Hepatocyte (in vitro differentiated cells): ENCODE measurements around the gene KDM3A. TPM values are rescaled to one million over a fixed set of nuclear protein-coding genes. Genes with fewer than 3 reads are reported as not detected.

Source experiments
- DNase-seq: peaks from one replicate; pipeline ENCODE4 v3.0.0-alpha.2; 2016; ENCODE audit warnings: low spot score
- H2AFZ ChIP-seq: fragments of 200-600 bp; sonication (generic); 2 replicates; pipeline ENCODE4 v1.6.0; 2016; ENCODE audit warnings: antibody characterized with exemption, mild to moderate bottlenecking
- H3K27ac ChIP-seq: fragments of 200-600 bp; sonication (generic); 2 replicates; pipeline ENCODE4 v1.5.1; 2016; ENCODE audit warnings: mild to moderate bottlenecking
- H3K27me3 ChIP-seq: fragments of 200-600 bp; sonication (generic); 2 replicates; pipeline ENCODE4 v1.6.1; 2016
- H3K36me3 ChIP-seq: fragments of 200-600 bp; sonication (generic); replicated peaks from 2 replicates; pipeline ENCODE4 v1.5.1; 2016; ENCODE audit warnings: low read depth; ENCODE audit not compliant: insufficient read depth
- H3K4me1 ChIP-seq: fragments of 200-600 bp; sonication (generic); 2 replicates; pipeline ENCODE4 v1.5.1; 2016; ENCODE audit warnings: mild to moderate bottlenecking, moderate library complexity; ENCODE audit not compliant: insufficient read depth
- H3K4me2 ChIP-seq: fragments of 200-600 bp; sonication (generic); 2 replicates; pipeline ENCODE4 v1.6.0; 2016
- H3K4me3 ChIP-seq: fragments of 200-600 bp; sonication (generic); 2 replicates; pipeline ENCODE4 v1.5.1; 2016; ENCODE audit warnings: mild to moderate bottlenecking
- H3K79me2 ChIP-seq: fragments of 200-600 bp; sonication (generic); 2 replicates; pipeline ENCODE4 v1.6.0; 2017; ENCODE audit warnings: mild to moderate bottlenecking
- H3K9me2 ChIP-seq: fragments of 200-600 bp; sonication (generic); replicated peaks from 2 replicates; pipeline ENCODE4 v1.6.0; 2017; ENCODE audit warnings: mild to moderate bottlenecking; ENCODE audit not compliant: insufficient read depth
- H3K9me3 ChIP-seq: fragments of 200-600 bp; sonication (generic); 2 replicates; pipeline ENCODE4 v1.5.1; 2016; ENCODE audit warnings: low read depth, mild to moderate bottlenecking
- H4K20me1 ChIP-seq: fragments of 200-600 bp; sonication (generic); 2 replicates; pipeline ENCODE4 v1.6.0; 2016; ENCODE audit warnings: mild to moderate bottlenecking; ENCODE audit not compliant: insufficient read depth, poor library complexity, severe bottlenecking
- EZH2 ChIP-seq: fragments of 200-600 bp; sonication (generic); IDR thresholded peaks from 2 replicates; pipeline ENCODE4 v1.6.1; 2016; ENCODE audit warnings: antibody characterized with exemption, mild to moderate bottlenecking, borderline replicate concordance
- EZH2phosphoT487 ChIP-seq: fragments of 200-600 bp; sonication (generic); IDR thresholded peaks from one replicate; pipeline ENCODE4 v1.6.1; 2018; ENCODE audit warnings: antibody characterized with exemption, mild to moderate bottlenecking, low read depth, moderate library complexity; ENCODE audit not compliant: unreplicated experiment, severe bottlenecking
- WGBS: methylation state at CpG from one replicate; pipeline ENCODE4 v1.1.6; 2016; ENCODE audit warnings: low lambda C conversion rate; ENCODE audit errors: missing lambda C conversion rate; 5-methylcytosine and 5-hydroxymethylcytosine counted together
- polyA plus RNA-seq: library from polyadenylated mRNA; unstranded; fragments of >200 nt; fragmentation: Nextera tagmentation; extraction: Ambion mirVana; gene quantifications from 2 replicates; pipeline ENCODE4 v1.2.1, GENCODE V29; 2016
- total RNA-seq: library from RNA; depleted of rRNA; stranded (reverse); fragments of >200 nt; gene quantifications from 2 replicates; pipeline ENCODE4 v1.2.3, GENCODE V29; 2014
- TF ChIP-seq, protein P1 (sequence below): fragments of 200-600 bp; sonication (generic); IDR thresholded peaks from 2 replicates; pipeline ENCODE4 v1.5.1; 2016; ENCODE audit warnings: antibody characterized with exemption, mild to moderate bottlenecking; ENCODE audit not compliant: poor library complexity

Gene KDM3A
- total and polyA plus RNA-seq, 2 experiments from 2014 or later: 13.8 to 37.5 TPM

DNA sequence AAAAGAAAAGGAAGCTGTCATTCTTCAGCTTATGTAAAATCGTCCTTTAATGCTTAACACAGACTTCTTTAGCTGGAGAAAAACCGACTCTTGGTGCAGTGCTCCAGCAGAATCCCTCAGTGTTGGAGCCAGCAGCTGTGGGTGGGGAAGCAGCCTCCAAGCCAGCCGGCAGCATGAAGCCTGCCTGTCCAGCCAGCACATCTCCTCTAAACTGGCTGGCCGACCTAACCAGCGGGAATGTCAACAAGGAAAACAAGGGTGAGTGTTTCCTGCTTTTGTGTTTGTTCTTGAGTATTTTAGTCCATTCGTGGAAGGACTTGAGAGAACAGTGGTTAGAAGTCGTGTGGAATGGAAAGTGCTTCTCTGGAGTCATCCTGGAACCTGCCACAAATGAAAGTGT is 38.9 kb downstream of the KDM3A start:
- Histone ChIP-seq H3K79me2 (no peaks in the 10 kb centered on the region), H3K4me1 (no peaks in the 10 kb centered on the region), H3K9me3 (no peaks in the 10 kb centered on the region), H3K4me3 (no peak overlapping the region), H3K4me2 (no peak overlapping the region), H3K27ac (no peak overlapping the region), H2AFZ (no peak overlapping the region), H4K20me1 (peaks cover 7% of the 10 kb centered on the region), H3K36me3 (peaks cover 21% of the 10 kb centered on the region), H3K27me3 (no peaks in the 10 kb centered on the region), H3K9me2 (no peaks in the 10 kb centered on the region)
- whole genome bisulfite sequencing: 66% methylated on average over 7 of the region's 7 CpGs
- DNase-seq: no peak
- no peak for TF ChIP-seq EZH2
- TF ChIP-seq, protein P1, sequence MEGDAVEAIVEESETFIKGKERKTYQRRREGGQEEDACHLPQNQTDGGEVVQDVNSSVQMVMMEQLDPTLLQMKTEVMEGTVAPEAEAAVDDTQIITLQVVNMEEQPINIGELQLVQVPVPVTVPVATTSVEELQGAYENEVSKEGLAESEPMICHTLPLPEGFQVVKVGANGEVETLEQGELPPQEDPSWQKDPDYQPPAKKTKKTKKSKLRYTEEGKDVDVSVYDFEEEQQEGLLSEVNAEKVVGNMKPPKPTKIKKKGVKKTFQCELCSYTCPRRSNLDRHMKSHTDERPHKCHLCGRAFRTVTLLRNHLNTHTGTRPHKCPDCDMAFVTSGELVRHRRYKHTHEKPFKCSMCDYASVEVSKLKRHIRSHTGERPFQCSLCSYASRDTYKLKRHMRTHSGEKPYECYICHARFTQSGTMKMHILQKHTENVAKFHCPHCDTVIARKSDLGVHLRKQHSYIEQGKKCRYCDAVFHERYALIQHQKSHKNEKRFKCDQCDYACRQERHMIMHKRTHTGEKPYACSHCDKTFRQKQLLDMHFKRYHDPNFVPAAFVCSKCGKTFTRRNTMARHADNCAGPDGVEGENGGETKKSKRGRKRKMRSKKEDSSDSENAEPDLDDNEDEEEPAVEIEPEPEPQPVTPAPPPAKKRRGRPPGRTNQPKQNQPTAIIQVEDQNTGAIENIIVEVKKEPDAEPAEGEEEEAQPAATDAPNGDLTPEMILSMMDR: no peak
- TF ChIP-seq EZH2phosphoT487: no peak

- no peak overlapping the region for H3K4me2 ChIP-seq
Observed at GRCh38 chr2:86482034-86482433, 40.9 kb downstream of the KDM3A start.

DNA sequence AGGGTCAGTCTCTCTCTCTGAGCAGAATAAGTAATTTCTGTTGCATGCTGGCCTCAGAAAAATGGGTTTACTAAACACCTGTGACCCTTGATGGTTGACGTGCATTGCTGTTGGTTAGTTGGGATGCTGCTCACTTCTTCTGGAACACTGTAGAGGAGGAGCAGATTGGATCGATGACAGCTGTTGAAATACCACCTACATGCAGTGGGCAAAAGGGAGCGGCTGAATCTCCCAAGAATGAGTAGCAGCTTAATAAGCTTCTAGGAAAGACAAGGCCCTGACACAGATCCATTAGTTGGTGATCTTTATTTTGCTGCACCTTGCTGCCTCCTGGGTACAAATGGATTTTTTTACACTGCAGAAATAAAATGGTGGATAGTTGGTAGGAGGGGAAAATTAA is 43.2 kb downstream of the KDM3A start:
- H3K9me2 ChIP-seq: no peaks in the 10 kb centered on the region
- no peak overlapping the region for H2AFZ ChIP-seq
- no peak overlapping the region for H3K4me2 ChIP-seq
- H3K9me3 ChIP-seq: no peaks in the 10 kb centered on the region
- H3K27me3 ChIP-seq: no peaks in the 10 kb centered on the region
- DNase-seq: no peak
- no peak overlapping the region for H3K4me3 ChIP-seq
- peaks cover 25% of the 10 kb centered on the region for H3K36me3 ChIP-seq
- no peaks in the 10 kb centered on the region for H3K79me2 ChIP-seq
- whole genome bisulfite sequencing: 96% methylated on average over 3 of the region's 3 CpGs
- no peaks in the 10 kb centered on the region for H3K4me1 ChIP-seq
- no peak overlapping the region for H3K27ac ChIP-seq
- H4K20me1 ChIP-seq: no peaks in the 10 kb centered on the region
- TF ChIP-seq EZH2: no peak
- TF ChIP-seq EZH2phosphoT487: no peak
- TF ChIP-seq, protein P1: no peak

More at GRCh38 chr2:86482034-86482433, 40.9 kb downstream of the KDM3A start:
- H3K4me1 ChIP-seq: no peaks in the 10 kb centered on the region
- peaks cover 1% of the 10 kb centered on the region for H4K20me1 ChIP-seq
- H2AFZ ChIP-seq: no peak overlapping the region
- no peaks in the 10 kb centered on the region for H3K79me2 ChIP-seq
- no peak overlapping the region for H3K27ac ChIP-seq
- peaks cover 21% of the 10 kb centered on the region for H3K36me3 ChIP-seq
- no peaks in the 10 kb centered on the region for H3K9me2 ChIP-seq
- H3K9me3 ChIP-seq: no peaks in the 10 kb centered on the region
- 89% methylated on average over 3 of the region's 3 CpGs for WGBS
- H3K4me3 ChIP-seq: no peak overlapping the region
- no peak for DNase-seq
- H3K27me3 ChIP-seq: no peaks in the 10 kb centered on the region
- TF ChIP-seq EZH2 (no peak), EZH2phosphoT487 (no peak)
- TF ChIP-seq, protein P1: no peak

GRCh38 chr2:86485103-86485502 is 43.9 kb downstream of the KDM3A start:
- no peaks in the 10 kb centered on the region for H3K9me3 ChIP-seq
- no peaks in the 10 kb centered on the region for H3K4me1 ChIP-seq
- H3K27ac ChIP-seq: no peak overlapping the region
- no peak overlapping the region for H3K4me3 ChIP-seq
- no peaks in the 10 kb centered on the region for H3K9me2 ChIP-seq
- no peaks in the 10 kb centered on the region for H3K27me3 ChIP-seq
- no peaks in the 10 kb centered on the region for H4K20me1 ChIP-seq
- H3K4me2 ChIP-seq: no peak overlapping the region
- no peaks in the 10 kb centered on the region for H3K79me2 ChIP-seq
- H2AFZ ChIP-seq: no peak overlapping the region
- no peak for TF ChIP-seq EZH2
- TF ChIP-seq EZH2phosphoT487: no peak
- TF ChIP-seq, protein P1: no peak
- DNase-seq: no peak
- H3K36me3 ChIP-seq: peaks cover 26% of the 10 kb centered on the region
